SK-N-SH (cell line): Measurements from ENCODE around the gene CTNNA3.

ENCODE experiments used
- EZH2phosphoT487 ChIP-seq: fragments of 200-600 bp; sonication (generic); IDR thresholded peaks from 2 replicates; pipeline ENCODE4 v1.6.1; 2017; ENCODE audit warnings: low read depth, mixed run types, mild to moderate bottlenecking, antibody characterized with exemption, moderate library complexity, borderline replicate concordance
- GATA2 ChIP-seq: sonication (generic); formaldehyde crosslinking; IDR thresholded peaks from 2 replicates; pipeline ENCODE4 v1.5.0; 2020; ENCODE audit warnings: mild to moderate bottlenecking, missing genetic modification reagents
- NRF1 ChIP-seq: IDR thresholded peaks from 2 replicates; pipeline ENCODE4 v1.6.1; 2012; ENCODE audit warnings: low read depth, mild to moderate bottlenecking, low read length
- POLR2AphosphoS5 ChIP-seq: IDR thresholded peaks from 2 replicates; pipeline ENCODE4 v1.6.1; 2012; ENCODE audit warnings: low read depth, low read length
- RCOR1 ChIP-seq: fragments of 150-350 bp; IDR thresholded peaks from 2 replicates; pipeline ENCODE4 v1.6.1; 2017; ENCODE audit warnings: antibody characterized with exemption, low read length
- YY1 ChIP-seq: IDR thresholded peaks from 2 replicates; pipeline ENCODE4 v1.4.0; 2012; ENCODE audit warnings: low read depth, mild to moderate bottlenecking
- TF ChIP-seq, protein P1 (sequence below): fragments of 200-600 bp; sonication (generic); IDR thresholded peaks from 2 replicates; pipeline ENCODE4 v1.6.1; 2017; ENCODE audit warnings: antibody characterized with exemption, mild to moderate bottlenecking, moderate library complexity

DNA sequence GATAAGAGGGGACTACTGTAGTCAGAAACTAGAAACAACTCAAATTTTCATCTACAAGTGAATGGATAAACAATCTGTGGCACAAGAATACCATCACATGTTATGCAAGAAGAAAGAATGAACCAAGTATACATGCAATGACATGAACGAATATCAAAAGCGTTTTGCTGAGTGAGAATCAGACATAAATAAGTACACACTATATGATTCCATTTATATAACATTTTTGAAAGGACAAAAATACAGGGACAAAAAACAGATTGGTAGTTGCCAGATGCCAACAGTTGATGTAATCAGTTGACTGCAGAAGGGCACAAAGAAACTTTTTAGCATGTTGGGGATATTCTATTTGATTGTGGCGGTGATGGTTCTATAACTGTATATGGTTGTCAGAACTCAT is 33.6 kb downstream of the CTNNA3 start:
- TF ChIP-seq EZH2phosphoT487 (no peak), GATA2 (CRISPR knock-in tag) (no peak), RCOR1 (no peak), NRF1 (no peak), YY1 (no peak), POLR2AphosphoS5 (no peak)
- TF ChIP-seq, protein P1, sequence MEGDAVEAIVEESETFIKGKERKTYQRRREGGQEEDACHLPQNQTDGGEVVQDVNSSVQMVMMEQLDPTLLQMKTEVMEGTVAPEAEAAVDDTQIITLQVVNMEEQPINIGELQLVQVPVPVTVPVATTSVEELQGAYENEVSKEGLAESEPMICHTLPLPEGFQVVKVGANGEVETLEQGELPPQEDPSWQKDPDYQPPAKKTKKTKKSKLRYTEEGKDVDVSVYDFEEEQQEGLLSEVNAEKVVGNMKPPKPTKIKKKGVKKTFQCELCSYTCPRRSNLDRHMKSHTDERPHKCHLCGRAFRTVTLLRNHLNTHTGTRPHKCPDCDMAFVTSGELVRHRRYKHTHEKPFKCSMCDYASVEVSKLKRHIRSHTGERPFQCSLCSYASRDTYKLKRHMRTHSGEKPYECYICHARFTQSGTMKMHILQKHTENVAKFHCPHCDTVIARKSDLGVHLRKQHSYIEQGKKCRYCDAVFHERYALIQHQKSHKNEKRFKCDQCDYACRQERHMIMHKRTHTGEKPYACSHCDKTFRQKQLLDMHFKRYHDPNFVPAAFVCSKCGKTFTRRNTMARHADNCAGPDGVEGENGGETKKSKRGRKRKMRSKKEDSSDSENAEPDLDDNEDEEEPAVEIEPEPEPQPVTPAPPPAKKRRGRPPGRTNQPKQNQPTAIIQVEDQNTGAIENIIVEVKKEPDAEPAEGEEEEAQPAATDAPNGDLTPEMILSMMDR = no peak
